B cell (primary cell): Measurements from ENCODE around the gene UMODL1. TPM values are rescaled to one million over a fixed set of nuclear protein-coding genes. Genes with fewer than 3 reads are reported as not detected.
A peak's percentile ranks its signal among the peaks of the same experiment; 100 is the strongest.

Experiments used
- ATAC-seq: fragments of 200-7000 bp; cut with Tn5 transposase; one replicate; pipeline ENCODE4 v1.10.0; 2021; ENCODE audit warnings: low read depth, mild to moderate bottlenecking, moderate number of reproducible peaks, moderate library complexity
- CTCF ChIA-PET: fragments of 350-600 bp; sonication (Branson Sonifier 250); formaldehyde crosslinking; loops from one replicate; lab custom pipeline; 2021; ENCODE audit warnings: antibody characterized with exemption, inconsistent platforms; lab: Charles Lee
- POLR2A ChIA-PET: fragments of 350-600 bp; sonication (Branson Sonifier 250); formaldehyde crosslinking; loops from one replicate; lab custom pipeline; 2021; ENCODE audit warnings: antibody characterized with exemption; lab: Charles Lee
- DNase-seq: peaks from one replicate; pipeline ENCODE4 v3.0.0; 2013
- H2AFZ ChIP-seq: 2 replicates; pipeline ENCODE4 v1.6.1; 2012; ENCODE audit warnings: mild to moderate bottlenecking, low read depth, low read length; ENCODE audit not compliant: insufficient read depth, poor library complexity, severe bottlenecking
- H3K27ac ChIP-seq, 2 donors: 1 replicate in 1 of 2; 2 replicates in 1 of 2; pipeline ENCODE4 v1.5.1; 2012 to 2013; ENCODE audit warnings: low read length in 2 of 2, mild to moderate bottlenecking in 2 of 2, moderate library complexity in 1 of 2
- H3K27me3 ChIP-seq, 4 experiments: fragments of 200-600 bp in 1 of 4; sonication (generic) in 1 of 4; replicated peaks in 1 of 4; 1 replicate in 2 of 4; 2 replicates in 2 of 4; pipeline versions ENCODE4 v1.6.1 to v1.7.0; 2013 to 2016; ENCODE audit warnings: low read length in 3 of 4, mild to moderate bottlenecking in 2 of 4, mixed read lengths in 1 of 4, moderate library complexity in 1 of 4; ENCODE audit not compliant: insufficient read depth in 4 of 4, control insufficient read depth in 3 of 4; ENCODE audit errors: control extremely low read depth in 1 of 4
- H3K36me3 ChIP-seq, 2 experiments: replicated peaks in 1 of 2; 1 replicate in 1 of 2; 2 replicates in 1 of 2; pipeline versions ENCODE4 v1.6.1 to v1.7.1; 2013; ENCODE audit warnings: low read length in 1 of 2; ENCODE audit not compliant: insufficient read depth in 2 of 2, control insufficient read depth in 1 of 2; ENCODE audit errors: control extremely low read depth in 1 of 2, extremely low read depth in 1 of 2
- H3K4me1 ChIP-seq, 2 donors: fragments of 200-600 bp in 1 of 2; sonication (generic) in 1 of 2; 1 replicate in 1 of 2; 2 replicates in 1 of 2; pipeline versions ENCODE4 v1.5.1 to v1.6.1; 2013 to 2017; ENCODE audit warnings: low read length in 2 of 2; ENCODE audit not compliant: control insufficient read depth in 2 of 2, insufficient read depth in 2 of 2
- H3K4me2 ChIP-seq: replicated peaks from 2 replicates; pipeline ENCODE3; 2012; ENCODE audit warnings: mild to moderate bottlenecking, low read depth, low read length; ENCODE audit not compliant: poor library complexity, severe bottlenecking
- H3K4me3 ChIP-seq, 5 experiments: fragments of 200-600 bp in 1 of 5; sonication (generic) in 1 of 5; 1 replicate in 3 of 5; 2 replicates in 2 of 5; pipeline versions ENCODE4 v1.5.1 to v1.7.0; 2011 to 2016; ENCODE audit warnings: low read length in 4 of 5, mild to moderate bottlenecking in 4 of 5, low read depth in 2 of 5, control low read depth in 1 of 5, moderate library complexity in 1 of 5; ENCODE audit not compliant: insufficient read depth in 1 of 5; ENCODE audit errors: control extremely low read depth in 1 of 5, extremely low read depth in 1 of 5
- H3K79me2 ChIP-seq: fragments of 200-600 bp; sonication (generic); one replicate; pipeline ENCODE4 v1.6.0; 2016; ENCODE audit warnings: low read length; ENCODE audit not compliant: control insufficient read depth, insufficient read depth
- H3K9ac ChIP-seq: fragments of 200-600 bp; sonication (generic); 2 replicates; pipeline ENCODE4 v1.6.1; 2017; ENCODE audit warnings: mild to moderate bottlenecking, low read length, moderate library complexity
- H3K9me3 ChIP-seq, 3 donors: one replicate each; pipeline versions ENCODE4 v1.6.1 to v1.7.1; 2013; ENCODE audit warnings: low read length in 2 of 3; ENCODE audit not compliant: control insufficient read depth in 2 of 3, insufficient read depth in 1 of 3; ENCODE audit errors: control extremely low read depth in 1 of 3
- H4K20me1 ChIP-seq: 2 replicates; pipeline ENCODE4 v1.6.0; 2012; ENCODE audit warnings: mild to moderate bottlenecking, low read length; ENCODE audit not compliant: insufficient read depth, control insufficient read depth, poor library complexity, severe bottlenecking
- H3K27ac Mint-ChIP-seq: one replicate; pipeline ENCODE4 v1.8.0; 2021; ENCODE audit warnings: mixed read lengths
- H3K27me3 Mint-ChIP-seq: one replicate; pipeline ENCODE4 v1.8.0; 2021; ENCODE audit warnings: mixed read lengths
- H3K4me1 Mint-ChIP-seq: one replicate; pipeline ENCODE4 v1.8.0; 2021; ENCODE audit warnings: mixed read lengths
- H3K4me3 Mint-ChIP-seq: one replicate; pipeline ENCODE4 v1.8.0; 2021; ENCODE audit warnings: mixed read lengths
- H3K9me3 Mint-ChIP-seq: one replicate; pipeline ENCODE4 v1.8.0; 2022; ENCODE audit warnings: mixed read lengths; ENCODE audit not compliant: insufficient read depth
- EZH2 ChIP-seq: IDR thresholded peaks from 2 replicates; pipeline ENCODE4 v1.6.1; 2012; ENCODE audit warnings: borderline replicate concordance, low read depth, mild to moderate bottlenecking, moderate library complexity, low read length; ENCODE audit not compliant: insufficient read depth, poor library complexity, severe bottlenecking
- WGBS: methylation state at CpG from one replicate; pipeline ENCODE4 v1.1.5; 2013; ENCODE audit warnings: missing lambda C conversion rate; ENCODE audit not compliant: insufficient coverage; 5-methylcytosine and 5-hydroxymethylcytosine counted together
- intact Hi-C: fragments of 100-400 bp; cut with micrococcal nuclease; formaldehyde crosslinking; loops from one replicate; pipeline ENCODE4 v1.10.0; 2022
- polyA plus RNA-seq: library from polyadenylated mRNA; depleted of rRNA; stranded (reverse); fragments of >200 nt; gene quantifications from 2 replicates; pipeline ENCODE4 v1.2.3, GENCODE V29; 2012
- total RNA-seq, 2 donors: library from RNA; stranded (reverse); fragments of 120-200 nt in 1 of 2; gene quantifications; 1 replicate in 1 of 2; 2 replicates in 1 of 2; pipeline versions ENCODE4 v1.2.3 to v1.2.4, GENCODE V29; 2013 to 2022
- TF ChIP-seq, protein P1 (sequence below): fragments of 200-600 bp; IDR thresholded peaks from one replicate; pipeline ENCODE4 v1.8.0; 2022; ENCODE audit warnings: antibody characterized with exemption, mild to moderate bottlenecking

Gene UMODL1
- total and polyA plus RNA-seq, 2 donors (not counting 1 experiment from before 2014, with no cell fraction given), result 0.10 to 0.49 TPM

GRCh38 chr21:42187976-42188653 is 117.0 kb downstream of the UMODL1 start:
- Mint-ChIP-seq H3K27ac (peak overlapping the region; percentile 91), H3K9me3 (no peaks in the 10 kb centered on the region), H3K4me3 (peak overlapping the region; percentile 69), H3K27me3 (no peaks in the 10 kb centered on the region), H3K4me1 (peaks cover 50% of the 10 kb centered on the region)
- no peaks in the 10 kb centered on the region for H3K27me3 ChIP-seq
- TF ChIP-seq, protein P1, sequence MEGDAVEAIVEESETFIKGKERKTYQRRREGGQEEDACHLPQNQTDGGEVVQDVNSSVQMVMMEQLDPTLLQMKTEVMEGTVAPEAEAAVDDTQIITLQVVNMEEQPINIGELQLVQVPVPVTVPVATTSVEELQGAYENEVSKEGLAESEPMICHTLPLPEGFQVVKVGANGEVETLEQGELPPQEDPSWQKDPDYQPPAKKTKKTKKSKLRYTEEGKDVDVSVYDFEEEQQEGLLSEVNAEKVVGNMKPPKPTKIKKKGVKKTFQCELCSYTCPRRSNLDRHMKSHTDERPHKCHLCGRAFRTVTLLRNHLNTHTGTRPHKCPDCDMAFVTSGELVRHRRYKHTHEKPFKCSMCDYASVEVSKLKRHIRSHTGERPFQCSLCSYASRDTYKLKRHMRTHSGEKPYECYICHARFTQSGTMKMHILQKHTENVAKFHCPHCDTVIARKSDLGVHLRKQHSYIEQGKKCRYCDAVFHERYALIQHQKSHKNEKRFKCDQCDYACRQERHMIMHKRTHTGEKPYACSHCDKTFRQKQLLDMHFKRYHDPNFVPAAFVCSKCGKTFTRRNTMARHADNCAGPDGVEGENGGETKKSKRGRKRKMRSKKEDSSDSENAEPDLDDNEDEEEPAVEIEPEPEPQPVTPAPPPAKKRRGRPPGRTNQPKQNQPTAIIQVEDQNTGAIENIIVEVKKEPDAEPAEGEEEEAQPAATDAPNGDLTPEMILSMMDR, result no peak
- TF ChIP-seq EZH2, result no peak
- 0% methylated on average over 3 of the region's 8 CpGs for WGBS
- H2AFZ ChIP-seq, result peak overlapping the region; percentile 56
- no peaks in the 10 kb centered on the region for H4K20me1 ChIP-seq
- H3K79me2 ChIP-seq, result no peaks in the 10 kb centered on the region
- intact Hi-C loops, result loop anchor here (1.0 kb wide), 2 partner anchors 30 to 45 kb away; no protein-coding TSS in a partner anchor
- H3K4me2 ChIP-seq, result peak overlapping the region; percentile 67
- peak overlapping the region; percentile 35 for H3K9ac ChIP-seq
- ChIA-PET CTCF (interaction anchor here (0.7 to 3.4 kb wide), 11 partner anchors 9 to 71 kb away, joined by 3 to 14 read pairs (median 4); no protein-coding TSS in a partner anchor), POLR2A (interaction anchor here (0.6 to 1.2 kb wide), 4 partner anchors 45 to 367 kb away, joined by 3 to 7 read pairs (median 3); no protein-coding TSS in a partner anchor)
- ATAC-seq (peak; percentile 97), DNase-seq (peak; percentile 85)
- no peaks in the 10 kb centered on the region for H3K36me3 ChIP-seq
- peak overlapping the region in 3 of 5 experiments; percentile 11 to 32 (median 28) for H3K4me3 ChIP-seq
- H3K9me3 ChIP-seq, result peaks cover 0 to 5% (median 0%) of the 10 kb centered on the region in 3 donors
- peaks cover 35 to 50% of the 10 kb centered on the region in 2 donors for H3K4me1 ChIP-seq
- peak overlapping the region; percentile 78 to 81 for H3K27ac ChIP-seq

- H3K27ac ChIP-seq, result peak overlapping the region; percentile 78 to 81
- H3K79me2 ChIP-seq, result no peaks in the 10 kb centered on the region
- Mint-ChIP-seq H3K27ac (peak overlapping the region; percentile 91), H3K9me3 (no peaks in the 10 kb centered on the region), H3K4me3 (peak overlapping the region; percentile 69), H3K4me1 (peaks cover 50% of the 10 kb centered on the region), H3K27me3 (no peaks in the 10 kb centered on the region)
- peak overlapping the region; percentile 56 for H2AFZ ChIP-seq
- no peak overlapping the region for H3K9ac ChIP-seq
- ChIA-PET CTCF (interaction anchor here (0.7 to 3.4 kb wide), 10 partner anchors 9 to 70 kb away, joined by 3 to 14 read pairs (median 4); no protein-coding TSS in a partner anchor), POLR2A (interaction anchor here (0.6 to 1.2 kb wide), 2 partner anchors 44 to 171 kb away, joined by 3 to 7 read pairs; no protein-coding TSS in a partner anchor)
- no peaks in the 10 kb centered on the region for H3K36me3 ChIP-seq
- no peak for TF ChIP-seq EZH2
- TF ChIP-seq, protein P1, result no peak
- H3K9me3 ChIP-seq, result peaks cover 0 to 5% (median 0%) of the 10 kb centered on the region in 3 donors
- ATAC-seq, result no peak
- no peaks in the 10 kb centered on the region for H4K20me1 ChIP-seq
- intact Hi-C loops, result loop anchor here (1.0 kb wide), 2 partner anchors 30 to 45 kb away; no protein-coding TSS in a partner anchor
- no peaks in the 10 kb centered on the region for H3K27me3 ChIP-seq
- no peak for DNase-seq
- WGBS, result 75% methylated on average over 4 of the region's 4 CpGs
- H3K4me2 ChIP-seq, result peak overlapping the region; percentile 67
- H3K4me1 ChIP-seq, result peaks cover 35 to 50% of the 10 kb centered on the region in 2 donors
- no peak overlapping the region for H3K4me3 ChIP-seq
Measured at GRCh38 chr21:42188663-42189062, 117.5 kb downstream of the UMODL1 start.
